Psoas muscle (tissue), 8 donors: Measurements from ENCODE around the gene KDM5A. TPM values are rescaled to one million over a fixed set of nuclear protein-coding genes. Genes with fewer than 3 reads are reported as not detected.

Source experiments
- ATAC-seq, 4 donors: fragments of 200-7000 bp; cut with Tn5 transposase; one replicate each; pipeline ENCODE4 v1.9.1; 2020; ENCODE audit warnings: moderate library complexity in 3 of 4, mild to moderate bottlenecking in 2 of 4
- DNase-seq, 2 donors: peaks; one replicate each; pipeline ENCODE4 v3.0.0-alpha.2; 2020
- H3K27ac ChIP-seq: fragments of 200-600 bp; one replicate; pipeline ENCODE4 v1.8.0; 2022
- H3K27me3 ChIP-seq, 3 donors: fragments of 200-600 bp in 1 of 3; one replicate each; pipeline versions ENCODE4 v1.6.1 to v1.8.0; 2013 to 2022; ENCODE audit warnings: low read length in 2 of 3, mild to moderate bottlenecking in 2 of 3, moderate library complexity in 1 of 3; ENCODE audit not compliant: insufficient read depth in 3 of 3
- H3K36me3 ChIP-seq, 2 donors: fragments of 200-600 bp in 1 of 2; one replicate each; pipeline versions ENCODE4 v1.6.1 to v1.8.0; 2013 to 2022; ENCODE audit warnings: low read depth in 1 of 2, mild to moderate bottlenecking in 1 of 2, moderate library complexity in 1 of 2; ENCODE audit not compliant: insufficient read depth in 1 of 2
- H3K4me1 ChIP-seq: fragments of 200-600 bp; one replicate; pipeline ENCODE4 v1.8.0; 2022
- H3K4me3 ChIP-seq: fragments of 200-600 bp; one replicate; pipeline ENCODE4 v1.8.0; 2022; ENCODE audit warnings: mild to moderate bottlenecking
- H3K9me3 ChIP-seq: fragments of 200-600 bp; one replicate; pipeline ENCODE4 v1.8.0; 2022
- WGBS, 3 donors: extraction: QIAGEN DNeasy Blood & Tissue Kit; methylation state at CpG; one replicate each; pipeline versions ENCODE4 v1.1.6 to v1.1.7; 2013; 5-methylcytosine and 5-hydroxymethylcytosine counted together
- intact Hi-C, 2 donors: fragments of 100-400 bp; cut with DNase I; formaldehyde crosslinking; loops; one replicate each; pipeline versions ENCODE4 v1.11.0 to v1.14.2; 2022
- polyA plus RNA-seq, 3 donors: library from polyadenylated mRNA; stranded (reverse); fragments of 200-250 nt; gene quantifications; one replicate each; pipeline ENCODE4 v1.2.3, GENCODE V29; 2013
- total RNA-seq, 4 donors: library from RNA; stranded (reverse); fragmentation: NEBNext Ultra II Directional in 2 of 4; extraction: Animal tissue kit (Norgen Biotek cat#: 25700) in 2 of 4; gene quantifications; one replicate each; pipeline versions ENCODE4 v1.2.1 to v1.2.4, GENCODE V29; 2021 to 2023
- TF ChIP-seq, protein P1 (sequence below): fragments of 200-600 bp; IDR thresholded peaks from one replicate; pipeline ENCODE4 v1.8.0; 2022; ENCODE audit warnings: antibody characterized with exemption
- donor health status: healthy with polysubstance abuse.
- donor health status: DM: no; HTN: no; CAD: no; lungs with moderate emphysema.
- donor health status: Bipolar disorder and iron deficiency.
- donor health status: healthy.
- donor health status: DM: yes; HTN: yes; CAD: no.
- donor health status: DM: no; HTN: no; CAD: no.
- donor health status: DM: no; HTN: no; CAD: no.
- donor health status: DM: yes; HTN: yes; CAD: no.

KDM5A gene
- total and polyA plus RNA-seq, 7 donors, result 4.0 to 49.5 (median 24.8) TPM

DNA sequence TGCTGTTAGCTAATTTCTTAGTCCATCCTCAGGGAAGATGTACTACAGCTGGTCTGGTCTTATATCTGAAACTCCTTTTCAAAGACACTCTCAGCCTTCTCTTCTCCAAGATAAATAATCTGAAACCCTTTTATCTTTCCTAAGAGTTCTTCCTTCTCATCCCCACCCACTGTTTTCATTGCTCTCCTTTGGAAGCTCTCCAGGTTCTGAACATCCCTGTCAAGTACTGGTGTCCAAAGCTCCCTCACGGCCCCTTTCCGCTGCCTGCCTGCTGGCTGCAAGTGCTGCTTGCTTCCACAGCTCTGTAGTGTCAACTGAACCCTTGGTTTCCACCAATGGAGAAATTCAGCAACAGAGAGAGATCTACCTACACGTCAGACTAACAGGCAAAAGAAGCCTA, 119.9 kb downstream of the KDM5A start:
- no peaks in the 10 kb centered on the region for H3K9me3 ChIP-seq
- DNase-seq (no peak), ATAC-seq (no peak)
- no peaks in the 10 kb centered on the region for H3K27me3 ChIP-seq
- intact Hi-C loops, result no loop called here
- H3K36me3 ChIP-seq, result no peaks in the 10 kb centered on the region
- 20 to 28% (median 23%) methylated on average over 3 of the region's 3 CpGs for WGBS, 3 donors
- H3K27ac ChIP-seq, result no peak overlapping the region
- no peaks in the 10 kb centered on the region for H3K4me1 ChIP-seq
- no peak overlapping the region for H3K4me3 ChIP-seq
- TF ChIP-seq, protein P1, sequence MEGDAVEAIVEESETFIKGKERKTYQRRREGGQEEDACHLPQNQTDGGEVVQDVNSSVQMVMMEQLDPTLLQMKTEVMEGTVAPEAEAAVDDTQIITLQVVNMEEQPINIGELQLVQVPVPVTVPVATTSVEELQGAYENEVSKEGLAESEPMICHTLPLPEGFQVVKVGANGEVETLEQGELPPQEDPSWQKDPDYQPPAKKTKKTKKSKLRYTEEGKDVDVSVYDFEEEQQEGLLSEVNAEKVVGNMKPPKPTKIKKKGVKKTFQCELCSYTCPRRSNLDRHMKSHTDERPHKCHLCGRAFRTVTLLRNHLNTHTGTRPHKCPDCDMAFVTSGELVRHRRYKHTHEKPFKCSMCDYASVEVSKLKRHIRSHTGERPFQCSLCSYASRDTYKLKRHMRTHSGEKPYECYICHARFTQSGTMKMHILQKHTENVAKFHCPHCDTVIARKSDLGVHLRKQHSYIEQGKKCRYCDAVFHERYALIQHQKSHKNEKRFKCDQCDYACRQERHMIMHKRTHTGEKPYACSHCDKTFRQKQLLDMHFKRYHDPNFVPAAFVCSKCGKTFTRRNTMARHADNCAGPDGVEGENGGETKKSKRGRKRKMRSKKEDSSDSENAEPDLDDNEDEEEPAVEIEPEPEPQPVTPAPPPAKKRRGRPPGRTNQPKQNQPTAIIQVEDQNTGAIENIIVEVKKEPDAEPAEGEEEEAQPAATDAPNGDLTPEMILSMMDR, result no peak

DNA sequence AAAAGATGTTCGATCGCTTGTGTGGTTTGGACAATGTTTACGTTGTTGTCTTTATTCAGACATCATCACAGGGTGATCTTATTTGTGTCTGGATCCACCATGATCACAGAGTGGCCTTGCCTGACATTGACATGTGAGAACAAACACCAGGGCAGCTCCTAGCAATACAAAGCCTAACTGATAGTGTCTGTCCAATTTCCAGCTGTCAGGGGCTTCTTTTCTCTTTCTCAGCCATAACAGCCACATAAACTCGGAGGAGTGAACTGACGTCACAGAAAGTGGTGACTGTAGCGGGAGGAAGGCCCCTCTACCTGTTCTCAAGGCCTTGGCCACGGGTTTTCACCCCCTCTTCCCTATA, 120.7 kb downstream of the KDM5A start:
- no peak for ATAC-seq
- Histone ChIP-seq H3K27ac (no peak overlapping the region), H3K4me3 (no peak overlapping the region), H3K9me3 (no peaks in the 10 kb centered on the region), H3K4me1 (no peaks in the 10 kb centered on the region), H3K36me3 (no peaks in the 10 kb centered on the region), H3K27me3 (no peaks in the 10 kb centered on the region)
- TF ChIP-seq, protein P1, result no peak
- 62 to 67% (median 64%) methylated on average over 7 of the region's 7 CpGs for WGBS, 3 donors
- DNase-seq, result no peak
- intact Hi-C loops, result no loop called here

DNA sequence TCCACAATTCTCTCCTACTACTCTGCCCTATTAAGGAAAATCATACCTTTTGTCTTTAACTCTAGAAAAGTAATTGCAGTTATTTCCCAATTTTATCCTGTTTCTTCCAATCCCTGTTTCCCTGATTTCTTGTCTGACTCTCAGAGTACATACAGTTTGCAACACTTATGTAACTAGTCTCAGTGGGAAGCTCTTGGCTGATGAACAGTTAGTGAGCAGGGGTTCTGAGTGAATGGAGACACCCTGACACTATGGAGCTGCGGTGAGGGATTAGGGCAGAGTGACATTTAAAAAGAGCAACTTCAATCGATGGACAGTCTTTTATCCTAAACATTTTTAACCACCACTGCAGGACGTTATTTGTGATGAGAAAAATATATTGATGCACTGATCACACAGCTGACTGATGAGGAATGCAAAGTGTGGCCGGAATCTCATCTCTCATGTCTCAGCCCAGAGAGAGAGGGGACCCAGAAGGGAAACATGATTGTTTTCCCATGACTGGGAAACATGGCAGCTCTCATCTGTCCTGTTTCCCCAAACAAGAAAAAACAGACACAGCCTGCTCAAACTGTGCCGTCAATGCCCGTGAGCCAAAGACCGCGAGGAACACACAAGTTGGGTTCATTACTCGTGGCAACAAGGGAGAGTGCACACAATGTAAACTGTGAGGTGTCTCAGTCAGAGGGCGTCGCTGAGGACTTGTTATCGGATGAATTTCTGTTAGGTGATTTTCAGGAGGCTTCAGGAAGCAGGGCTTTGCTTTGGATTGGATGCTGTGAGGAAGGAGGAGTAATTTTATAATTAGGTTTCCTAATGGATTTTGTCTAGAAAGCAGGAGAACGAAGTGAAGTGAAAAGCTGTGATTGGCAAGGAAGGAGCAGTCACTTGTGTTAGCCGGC, 121.3 kb downstream of the KDM5A start:
- no peaks in the 10 kb centered on the region for H3K9me3 ChIP-seq
- intact Hi-C loops, result no loop called here
- no peak for ATAC-seq

DNA sequence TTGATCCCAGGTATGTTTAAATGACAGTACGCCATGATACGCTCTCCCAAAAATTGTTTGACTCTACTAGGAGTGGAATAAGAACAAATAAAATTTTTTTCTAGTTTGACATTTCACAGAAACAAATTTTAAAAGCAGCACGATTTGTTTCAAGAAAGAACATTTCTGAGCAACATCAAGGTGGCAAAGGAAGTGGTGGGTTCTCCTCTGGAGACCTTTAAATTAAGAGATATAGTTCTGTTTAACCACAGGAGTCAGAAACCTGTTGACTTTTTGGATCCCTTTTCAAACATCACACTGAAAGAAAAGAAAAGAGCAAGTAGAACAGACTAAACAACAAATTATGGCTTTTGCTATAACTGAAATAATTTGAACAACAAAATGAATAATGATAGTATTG, 124.0 kb downstream of the KDM5A start:
- ATAC-seq (no peak), DNase-seq (no peak)
- no peak overlapping the region for H3K4me3 ChIP-seq
- no peaks in the 10 kb centered on the region for H3K27me3 ChIP-seq
- intact Hi-C loops, result no loop called here
- no peaks in the 10 kb centered on the region for H3K4me1 ChIP-seq
- H3K36me3 ChIP-seq, result no peaks in the 10 kb centered on the region
- WGBS, 3 donors, result 34 to 36% (median 34%) methylated on average over 3 of the region's 3 CpGs
- TF ChIP-seq, protein P1, result no peak
- no peaks in the 10 kb centered on the region for H3K9me3 ChIP-seq
- H3K27ac ChIP-seq, result no peak overlapping the region

More for the DNA sequence above, 121.3 kb downstream of the KDM5A start:
- Histone ChIP-seq H3K36me3 (no peaks in the 10 kb centered on the region), H3K4me1 (no peaks in the 10 kb centered on the region), H3K4me3 (no peak overlapping the region), H3K27ac (no peak overlapping the region), H3K27me3 (no peaks in the 10 kb centered on the region)
- TF ChIP-seq, protein P1, result no peak
- no peak for DNase-seq
- 62 to 65% (median 64%) methylated on average over 14 of the region's 14 CpGs for WGBS, 3 donors
